Stimulated activated CD8-positive, alpha-beta memory T cell treated with anti-CD3 and anti-CD28 coated beads, Interleukin-15, amount 100 ng/mL, for 4 hours (primary cell): ENCODE results near the gene VTA1.

ENCODE experiments used
- DNase-seq, 2 donors: peaks; one replicate each; pipeline ENCODE4 v3.0.0-alpha.2; 2020; ENCODE audit warnings: low read depth in 2 of 2

The VTA1 gene

DNA sequence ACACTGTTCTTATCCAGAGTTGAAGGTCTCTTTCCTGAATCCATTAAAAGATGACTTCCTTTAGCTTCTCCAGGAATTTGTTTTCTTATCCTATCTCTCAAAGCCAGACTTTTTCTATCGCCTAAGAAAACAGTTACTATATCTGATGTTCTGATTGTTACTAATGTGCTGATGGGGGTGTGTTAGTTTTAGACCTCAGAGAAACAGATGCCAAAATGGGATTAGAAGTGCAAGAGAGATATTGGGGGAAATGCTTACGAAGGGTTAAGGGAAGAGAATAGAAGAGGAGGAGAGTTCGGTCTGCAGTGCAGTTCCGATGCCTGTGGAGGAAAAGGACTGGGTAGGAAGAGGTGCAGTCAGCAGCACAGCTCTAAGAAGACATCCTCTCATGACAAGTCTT, 119.0 kb downstream of the VTA1 start:
- no peak for DNase-seq

GRCh38 chr6:142271476-142271875, 124.4 kb downstream of the VTA1 start:
- no peak for DNase-seq
